Parathyroid adenoma (tissue), 2 donors: ENCODE data around the gene ITGB5.

Source experiments
- H2AFZ ChIP-seq: fragments of 300-600 bp; sonication (generic); one replicate; pipeline ENCODE4 v1.7.0; 2017; ENCODE audit warnings: antibody characterized with exemption, mild to moderate bottlenecking
- H3K27ac ChIP-seq: fragments of 300-600 bp; sonication (generic); one replicate; pipeline ENCODE4 v1.7.0; 2017
- H3K27me3 ChIP-seq: fragments of 300-600 bp; sonication (generic); one replicate; pipeline ENCODE4 v1.7.0; 2017; ENCODE audit warnings: low read length; ENCODE audit not compliant: control insufficient read depth, insufficient read depth
- H3K36me3 ChIP-seq: fragments of 300-600 bp; sonication (generic); one replicate; pipeline ENCODE4 v1.7.0; 2017; ENCODE audit warnings: low read length; ENCODE audit not compliant: control insufficient read depth, insufficient read depth
- H3K4me1 ChIP-seq: fragments of 300-600 bp; sonication (generic); one replicate; pipeline ENCODE4 v1.7.0; 2017; ENCODE audit warnings: control low read depth
- H3K4me2 ChIP-seq: fragments of 300-600 bp; sonication (generic); one replicate; pipeline ENCODE4 v1.7.0; 2017; ENCODE audit warnings: low read length
- H3K4me3 ChIP-seq: fragments of 300-600 bp; sonication (generic); one replicate; pipeline ENCODE4 v1.7.0; 2017; ENCODE audit warnings: low read depth, low read length
- H3K79me2 ChIP-seq: fragments of 300-600 bp; sonication (generic); one replicate; pipeline ENCODE4 v1.7.0; 2017; ENCODE audit warnings: control low read depth
- H3K9ac ChIP-seq: fragments of 300-600 bp; sonication (generic); one replicate; pipeline ENCODE4 v1.7.0; 2017; ENCODE audit warnings: mild to moderate bottlenecking
- H3K9me3 ChIP-seq: fragments of 300-600 bp; sonication (generic); one replicate; pipeline ENCODE4 v1.7.0; 2017; ENCODE audit warnings: low read length; ENCODE audit not compliant: control insufficient read depth
- CTCF ChIP-seq: fragments of 300-600 bp; sonication (generic); IDR thresholded peaks from one replicate; pipeline ENCODE4 v1.7.0; 2017; ENCODE audit warnings: antibody characterized with exemption, mild to moderate bottlenecking
- donor health status: primary hyperparathyroidism.

Gene ITGB5

GRCh38 chr3:124776856-124777255, 110.3 kb downstream of the ITGB5 start:
- no peak for TF ChIP-seq CTCF
- no peak overlapping the region for H2AFZ ChIP-seq
- H3K27me3 ChIP-seq = no peaks in the 10 kb centered on the region
- no peaks in the 10 kb centered on the region for H3K79me2 ChIP-seq
- H3K36me3 ChIP-seq = no peaks in the 10 kb centered on the region
- no peak overlapping the region for H3K4me2 ChIP-seq
- peak overlapping the region; percentile 67 for H3K27ac ChIP-seq
- H3K4me1 ChIP-seq = peaks cover 70% of the 10 kb centered on the region
- H3K9ac ChIP-seq = no peak overlapping the region
- H3K9me3 ChIP-seq = no peaks in the 10 kb centered on the region
- H3K4me3 ChIP-seq = no peak overlapping the region

- no peak overlapping the region for H3K9ac ChIP-seq
- peaks cover 70% of the 10 kb centered on the region for H3K4me1 ChIP-seq
- H3K9me3 ChIP-seq = no peaks in the 10 kb centered on the region
- H3K79me2 ChIP-seq = no peaks in the 10 kb centered on the region
- peak overlapping the region; percentile 52 for H2AFZ ChIP-seq
- H3K4me3 ChIP-seq = no peak overlapping the region
- no peak for TF ChIP-seq CTCF
- H3K36me3 ChIP-seq = no peaks in the 10 kb centered on the region
- no peak overlapping the region for H3K4me2 ChIP-seq
- peak overlapping the region; percentile 67 for H3K27ac ChIP-seq
- no peaks in the 10 kb centered on the region for H3K27me3 ChIP-seq
These were observed 111.3 kb downstream of the ITGB5 start for GRCh38 chr3:124775877-124776276.

- Histone ChIP-seq H3K79me2 (no peaks in the 10 kb centered on the region), H3K9ac (no peak overlapping the region), H3K27me3 (no peaks in the 10 kb centered on the region), H3K27ac (peak overlapping the region; percentile 91), H3K9me3 (no peaks in the 10 kb centered on the region), H3K36me3 (no peaks in the 10 kb centered on the region), H3K4me1 (peaks cover 69% of the 10 kb centered on the region), H3K4me2 (no peak overlapping the region), H2AFZ (no peak overlapping the region), H3K4me3 (no peak overlapping the region)
- no peak for TF ChIP-seq CTCF
These were observed 112.2 kb downstream of the ITGB5 start for GRCh38 chr3:124774841-124775402.

GRCh38 chr3:124774327-124774718, 112.8 kb downstream of the ITGB5 start:
- Histone ChIP-seq H3K4me3 (no peak overlapping the region), H3K36me3 (no peaks in the 10 kb centered on the region), H2AFZ (no peak overlapping the region), H3K4me2 (no peak overlapping the region), H3K4me1 (peaks cover 66% of the 10 kb centered on the region), H3K9me3 (no peaks in the 10 kb centered on the region), H3K79me2 (no peaks in the 10 kb centered on the region), H3K27me3 (no peaks in the 10 kb centered on the region), H3K27ac (peak overlapping the region; percentile 91), H3K9ac (no peak overlapping the region)
- TF ChIP-seq CTCF = no peak
